A549 (cell line): ENCODE results near the gene ZNF423. TPM values are rescaled to one million over a fixed set of nuclear protein-coding genes. Genes with fewer than 3 reads are reported as not detected.

ENCODE experiments used
- ATAC-seq, 2 experiments: fragments of 200-7000 bp in 1 of 2; fragments of >200 bp in 1 of 2; cut with Nextera tagmentation in 1 of 2; cut with Tn5 transposase in 1 of 2; 3 replicates each; pipeline versions ENCODE4 v1.8.0 to v1.9.1; 2018 to 2020; ENCODE audit warnings: mild to moderate bottlenecking in 1 of 2, moderate library complexity in 1 of 2
- CTCF ChIA-PET: fragments of 300-600 bp; sonication (Branson Sonifier 250); formaldehyde crosslinking; extraction: SDS; loops from one replicate; lab custom pipeline; 2021; ENCODE audit warnings: antibody characterized with exemption, inconsistent platforms; lab: Yijun Ruan, JAX
- POLR2A ChIA-PET: fragments of 350-600 bp; formaldehyde crosslinking; extraction: SDS; loops from one replicate; lab custom pipeline; 2021; ENCODE audit warnings: antibody characterized with exemption, inconsistent platforms; lab: Yijun Ruan, JAX
- DNase-seq, 2 experiments: peaks; one replicate each; pipeline versions ENCODE4 v3.0.0 to v3.0.0-alpha.2; 2011 to 2016; ENCODE audit warnings: low read depth in 1 of 2, low spot score in 1 of 2
- FAIRE-seq: peaks from 2 replicates; lab custom pipeline; 2011; peaks lifted over from hg19 to GRCh38; lab: Jason Lieb, UNC
- H3K27ac ChIP-seq, 2 experiments: fragments of >200 bp; sonication (Bioruptor Twin); formaldehyde crosslinking; 3 replicates each; pipeline ENCODE4 v1.5.1; 2016 to 2017
- H3K4me1 ChIP-seq: fragments of >200 bp; sonication (Bioruptor Twin); formaldehyde crosslinking; 3 replicates; pipeline ENCODE4 v1.6.1; 2016
- H3K4me2 ChIP-seq: fragments of >200 bp; sonication (Bioruptor Twin); formaldehyde crosslinking; 3 replicates; pipeline ENCODE4 v1.6.1; 2016
- H3K4me3 ChIP-seq: fragments of >200 bp; sonication (Bioruptor Twin); formaldehyde crosslinking; 3 replicates; pipeline ENCODE4 v1.5.1; 2016
- H3K9me3 ChIP-seq: fragments of >200 bp; sonication (Bioruptor Twin); formaldehyde crosslinking; 3 replicates; pipeline ENCODE4 v1.6.1; 2016
- CHD4 ChIP-seq: fragments of 200-600 bp; sonication (generic); IDR thresholded peaks from 2 replicates; pipeline ENCODE4 v1.6.1; 2016; ENCODE audit warnings: antibody characterized with exemption, mild to moderate bottlenecking, borderline replicate concordance
- EP300 ChIP-seq, 2 experiments: fragments of >200 bp; sonication (Bioruptor Twin); formaldehyde crosslinking; IDR thresholded peaks; 2 replicates in 1 of 2; 3 replicates in 1 of 2; pipeline ENCODE4 v1.6.1; 2016 to 2017
- HES2 ChIP-seq: fragments of >200 bp; sonication (Bioruptor Twin); formaldehyde crosslinking; IDR thresholded peaks from 2 replicates; pipeline ENCODE4 v1.6.1; 2016
- HOXB5 ChIP-seq: fragments of 250-450 bp; sonication (Bioruptor Pico); IDR thresholded peaks from 2 replicates; pipeline ENCODE4 v1.5.0; 2020; ENCODE audit warnings: mild to moderate bottlenecking, moderate library complexity
- MAFK ChIP-seq: fragments of 450-650 bp; IDR thresholded peaks from 2 replicates; pipeline ENCODE4 v1.6.1; 2014; ENCODE audit not compliant: partially characterized antibody
- MAZ ChIP-seq: fragments of 150-350 bp; IDR thresholded peaks from 2 replicates; pipeline ENCODE4 v1.6.1; 2014; ENCODE audit warnings: antibody characterized with exemption, low read depth, low read length, borderline replicate concordance
- MYC ChIP-seq: IDR thresholded peaks from 2 replicates; pipeline ENCODE4 v1.6.1; 2012; ENCODE audit warnings: mild to moderate bottlenecking, inconsistent platforms, low read length, improper control_type of control experiment, borderline replicate concordance
- NFE2L2 ChIP-seq: fragments of 150-350 bp; conservative IDR thresholded peaks from 2 replicates; pipeline ENCODE4 v1.6.1; 2014; ENCODE audit warnings: low read length
- NR3C1 ChIP-seq: fragments of >200 bp; sonication (Bioruptor Twin); formaldehyde crosslinking; IDR thresholded peaks from 3 replicates; pipeline ENCODE4 v1.6.1; 2017
- POLR2AphosphoS2 ChIP-seq: conservative IDR thresholded peaks from 2 replicates; pipeline ENCODE4 v1.6.1; 2012; ENCODE audit warnings: low read length, improper control_type of control experiment, inconsistent platforms
- RAD21 ChIP-seq, 2 experiments: fragments of >200 bp in 1 of 2; sonication (Bioruptor Twin) in 1 of 2; formaldehyde crosslinking in 1 of 2; IDR thresholded peaks in 1 of 2; conservative IDR thresholded peaks in 1 of 2; 2 replicates in 1 of 2; 3 replicates in 1 of 2; pipeline ENCODE4 v1.6.1; 2012 to 2018; ENCODE audit warnings: inconsistent platforms in 1 of 2
- RCOR1 ChIP-seq: fragments of 150-350 bp; IDR thresholded peaks from 2 replicates; pipeline ENCODE4 v1.6.1; 2014; ENCODE audit warnings: antibody characterized with exemption, low read length, low read depth
- RFX5 ChIP-seq: fragments of 450-650 bp; IDR thresholded peaks from 2 replicates; pipeline ENCODE4 v1.7.1; 2014; ENCODE audit warnings: antibody characterized with exemption, mild to moderate bottlenecking, moderate library complexity
- ZFP36 ChIP-seq: fragments of 450-650 bp; IDR thresholded peaks from 2 replicates; pipeline ENCODE4 v1.6.1; 2014; ENCODE audit warnings: borderline replicate concordance; ENCODE audit not compliant: partially characterized antibody
- WGBS: methylation state at CpG from one replicate; pipeline ENCODE4 v1.1.6; 2017; ENCODE audit errors: missing lambda C conversion rate; 5-methylcytosine and 5-hydroxymethylcytosine counted together
- polyA plus RNA-seq, 4 experiments: library from polyadenylated mRNA; depleted of rRNA in 3 of 4; stranded (reverse); fragments of >200 nt; fragmentation: RNase III in 1 of 4; extraction: RNeasy Plus Mini Kit Qiagen cat#74134 plus additional on column Dnase treatment in 1 of 4; gene quantifications; 2 replicates in 3 of 4; 3 replicates in 1 of 4; pipeline ENCODE4 v1.2.3, GENCODE V29; 2011 to 2017
- TF ChIP-seq, protein P1 (sequence below): fragments of 200-600 bp; sonication (generic); IDR thresholded peaks from 2 replicates; pipeline ENCODE4 v1.6.1; 2016; ENCODE audit warnings: antibody characterized with exemption, mild to moderate bottlenecking, moderate library complexity
- TF ChIP-seq, protein P2 (sequence below): fragments of >200 bp; sonication (Bioruptor Twin); formaldehyde crosslinking; IDR thresholded peaks from 3 replicates; pipeline ENCODE4 v1.5.1; 2016
- TF ChIP-seq, protein P3 (sequence below): fragments of 450-650 bp; IDR thresholded peaks from 2 replicates; pipeline ENCODE4 v1.6.1; 2014; ENCODE audit warnings: antibody characterized with exemption

ZNF423 gene
- polyA plus RNA-seq, 2 of the 4 experiments (the other 2 are of a cell fraction) = 0.04 to 0.10 TPM

GRCh38 chr16:49775581-49775980 lies 80.3 kb downstream of the ZNF423 start (continued):
- TF ChIP-seq, protein P1, sequence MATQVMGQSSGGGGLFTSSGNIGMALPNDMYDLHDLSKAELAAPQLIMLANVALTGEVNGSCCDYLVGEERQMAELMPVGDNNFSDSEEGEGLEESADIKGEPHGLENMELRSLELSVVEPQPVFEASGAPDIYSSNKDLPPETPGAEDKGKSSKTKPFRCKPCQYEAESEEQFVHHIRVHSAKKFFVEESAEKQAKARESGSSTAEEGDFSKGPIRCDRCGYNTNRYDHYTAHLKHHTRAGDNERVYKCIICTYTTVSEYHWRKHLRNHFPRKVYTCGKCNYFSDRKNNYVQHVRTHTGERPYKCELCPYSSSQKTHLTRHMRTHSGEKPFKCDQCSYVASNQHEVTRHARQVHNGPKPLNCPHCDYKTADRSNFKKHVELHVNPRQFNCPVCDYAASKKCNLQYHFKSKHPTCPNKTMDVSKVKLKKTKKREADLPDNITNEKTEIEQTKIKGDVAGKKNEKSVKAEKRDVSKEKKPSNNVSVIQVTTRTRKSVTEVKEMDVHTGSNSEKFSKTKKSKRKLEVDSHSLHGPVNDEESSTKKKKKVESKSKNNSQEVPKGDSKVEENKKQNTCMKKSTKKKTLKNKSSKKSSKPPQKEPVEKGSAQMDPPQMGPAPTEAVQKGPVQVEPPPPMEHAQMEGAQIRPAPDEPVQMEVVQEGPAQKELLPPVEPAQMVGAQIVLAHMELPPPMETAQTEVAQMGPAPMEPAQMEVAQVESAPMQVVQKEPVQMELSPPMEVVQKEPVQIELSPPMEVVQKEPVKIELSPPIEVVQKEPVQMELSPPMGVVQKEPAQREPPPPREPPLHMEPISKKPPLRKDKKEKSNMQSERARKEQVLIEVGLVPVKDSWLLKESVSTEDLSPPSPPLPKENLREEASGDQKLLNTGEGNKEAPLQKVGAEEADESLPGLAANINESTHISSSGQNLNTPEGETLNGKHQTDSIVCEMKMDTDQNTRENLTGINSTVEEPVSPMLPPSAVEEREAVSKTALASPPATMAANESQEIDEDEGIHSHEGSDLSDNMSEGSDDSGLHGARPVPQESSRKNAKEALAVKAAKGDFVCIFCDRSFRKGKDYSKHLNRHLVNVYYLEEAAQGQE = no peak
- no peak for TF ChIP-seq NR3C1

DNA sequence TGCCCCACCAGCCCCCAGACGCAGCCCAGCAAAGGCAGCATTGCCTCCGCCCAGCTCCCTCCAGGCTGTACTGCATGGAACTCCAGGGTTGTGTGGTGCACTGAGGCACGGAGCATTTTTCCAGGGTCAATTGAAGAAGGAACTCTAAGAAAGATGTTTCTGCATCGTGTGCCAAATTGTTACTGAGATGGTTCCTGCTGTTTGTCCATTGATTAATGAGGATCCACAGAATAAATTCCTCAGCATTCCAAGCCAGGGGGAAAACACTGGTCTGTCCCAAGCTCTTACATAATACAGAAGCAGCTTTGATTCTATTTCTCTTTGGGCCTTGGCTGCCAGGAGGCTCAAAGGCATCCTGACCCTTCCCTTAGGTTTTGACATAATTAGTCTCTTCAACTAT lies 80.9 kb downstream of the ZNF423 start:
- FAIRE-seq (no peak), ATAC-seq (no peak), DNase-seq (no peak)
- no peak overlapping the region for H3K4me2 ChIP-seq
- no peak overlapping the region for H3K4me3 ChIP-seq
- 30% methylated on average over 4 of the region's 4 CpGs for WGBS
- H3K27ac ChIP-seq = no peak overlapping the region
- TF ChIP-seq EP300 (IDR thresholded peaks at IDR 0.05) = no peak
- no peak for TF ChIP-seq MYC
- TF ChIP-seq NFE2L2 = no peak
- TF ChIP-seq, protein P2, sequence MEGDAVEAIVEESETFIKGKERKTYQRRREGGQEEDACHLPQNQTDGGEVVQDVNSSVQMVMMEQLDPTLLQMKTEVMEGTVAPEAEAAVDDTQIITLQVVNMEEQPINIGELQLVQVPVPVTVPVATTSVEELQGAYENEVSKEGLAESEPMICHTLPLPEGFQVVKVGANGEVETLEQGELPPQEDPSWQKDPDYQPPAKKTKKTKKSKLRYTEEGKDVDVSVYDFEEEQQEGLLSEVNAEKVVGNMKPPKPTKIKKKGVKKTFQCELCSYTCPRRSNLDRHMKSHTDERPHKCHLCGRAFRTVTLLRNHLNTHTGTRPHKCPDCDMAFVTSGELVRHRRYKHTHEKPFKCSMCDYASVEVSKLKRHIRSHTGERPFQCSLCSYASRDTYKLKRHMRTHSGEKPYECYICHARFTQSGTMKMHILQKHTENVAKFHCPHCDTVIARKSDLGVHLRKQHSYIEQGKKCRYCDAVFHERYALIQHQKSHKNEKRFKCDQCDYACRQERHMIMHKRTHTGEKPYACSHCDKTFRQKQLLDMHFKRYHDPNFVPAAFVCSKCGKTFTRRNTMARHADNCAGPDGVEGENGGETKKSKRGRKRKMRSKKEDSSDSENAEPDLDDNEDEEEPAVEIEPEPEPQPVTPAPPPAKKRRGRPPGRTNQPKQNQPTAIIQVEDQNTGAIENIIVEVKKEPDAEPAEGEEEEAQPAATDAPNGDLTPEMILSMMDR = no peak
- no peak for TF ChIP-seq MAZ
- TF ChIP-seq, protein P3, sequence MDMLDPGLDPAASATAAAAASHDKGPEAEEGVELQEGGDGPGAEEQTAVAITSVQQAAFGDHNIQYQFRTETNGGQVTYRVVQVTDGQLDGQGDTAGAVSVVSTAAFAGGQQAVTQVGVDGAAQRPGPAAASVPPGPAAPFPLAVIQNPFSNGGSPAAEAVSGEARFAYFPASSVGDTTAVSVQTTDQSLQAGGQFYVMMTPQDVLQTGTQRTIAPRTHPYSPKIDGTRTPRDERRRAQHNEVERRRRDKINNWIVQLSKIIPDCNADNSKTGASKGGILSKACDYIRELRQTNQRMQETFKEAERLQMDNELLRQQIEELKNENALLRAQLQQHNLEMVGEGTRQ = no peak
- no peak for TF ChIP-seq CHD4
- TF ChIP-seq MAFK = no peak
- POLR2A ChIA-PET = no interaction called here
- no peaks in the 10 kb centered on the region for H3K9me3 ChIP-seq
- H3K4me1 ChIP-seq = no peaks in the 10 kb centered on the region
- CTCF ChIA-PET = no interaction called here

DNA sequence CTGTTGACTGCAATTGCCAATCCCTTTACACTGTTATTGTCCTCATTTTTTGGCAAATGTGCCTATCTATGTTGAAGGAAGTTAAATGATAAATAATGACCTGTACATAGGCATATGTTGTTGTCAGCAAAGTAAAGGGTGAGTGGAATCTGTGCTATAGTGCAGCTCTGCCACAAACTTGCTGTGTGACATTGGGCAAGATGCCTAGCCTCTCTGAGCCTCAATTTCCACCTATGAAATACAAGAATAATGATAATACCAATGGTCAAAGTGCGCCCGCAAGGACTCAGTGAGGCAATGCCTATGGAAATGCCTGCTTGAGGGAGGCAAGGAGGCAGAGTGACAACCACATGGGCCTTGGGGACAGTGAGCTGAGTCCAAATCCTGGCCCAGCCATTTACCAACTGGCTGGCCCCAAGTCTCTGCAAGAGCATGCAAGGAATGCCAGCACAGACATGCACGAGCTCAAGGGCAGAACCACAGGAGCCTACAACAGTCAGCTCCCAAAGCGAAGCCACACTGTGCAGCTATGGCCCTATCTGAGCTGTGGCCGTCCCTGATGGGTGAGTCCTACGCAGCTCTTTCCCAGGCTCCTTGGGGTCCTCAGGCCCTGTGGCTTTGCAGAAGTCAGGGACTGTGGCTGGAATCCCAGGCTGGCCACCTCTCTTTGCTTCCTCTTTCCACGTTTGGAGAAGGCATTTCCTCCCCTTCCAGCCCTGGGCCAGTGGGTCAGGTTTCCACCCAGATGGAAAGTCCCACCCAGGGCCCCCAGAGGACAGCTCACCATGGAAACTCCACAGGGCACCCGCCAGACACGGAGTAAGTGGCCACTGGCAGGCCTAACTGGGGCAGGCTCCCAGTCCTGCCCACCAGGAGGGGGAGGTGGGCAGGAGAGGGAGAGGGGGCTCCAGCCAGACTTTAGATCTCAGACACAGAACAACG lies 82.1 kb downstream of the ZNF423 start:
- whole genome bisulfite sequencing = 42% methylated on average over 10 of the region's 10 CpGs
- ATAC-seq = no peak
- TF ChIP-seq HOXB5 (CRISPR knock-in tag) (no peak), ZFP36 (peak; percentile 22)
- POLR2A ChIA-PET = no interaction called here
- H3K4me2 ChIP-seq = no peak overlapping the region
- no peak overlapping the region for H3K27ac ChIP-seq
- H3K9me3 ChIP-seq = no peaks in the 10 kb centered on the region
- CTCF ChIA-PET = interaction anchor here (0.6 kb wide), 1 partner anchor 40 kb away, joined by 5 read pairs; no protein-coding TSS in a partner anchor
- no peak overlapping the region for H3K4me3 ChIP-seq
- DNase-seq = no peak
- no peak for FAIRE-seq
- H3K4me1 ChIP-seq = no peaks in the 10 kb centered on the region

- no peak overlapping the region for H3K4me2 ChIP-seq
- ATAC-seq (no peak), DNase-seq (no peak), FAIRE-seq (no peak)
- H3K9me3 ChIP-seq = no peaks in the 10 kb centered on the region
- no peak overlapping the region for H3K27ac ChIP-seq
- POLR2A ChIA-PET = no interaction called here
- TF ChIP-seq RFX5 = no peak
- TF ChIP-seq POLR2AphosphoS2 = no peak
- no peak for TF ChIP-seq HES2
- no peak for TF ChIP-seq RAD21 (conservative IDR thresholded peaks at IDR 0.05 in 1 of 2, IDR thresholded peaks at IDR 0.05 in 1 of 2)
- no peak for TF ChIP-seq HOXB5 (CRISPR knock-in tag)
- TF ChIP-seq RCOR1 = no peak
- CTCF ChIA-PET = no interaction called here
- no peaks in the 10 kb centered on the region for H3K4me1 ChIP-seq
- no peak overlapping the region for H3K4me3 ChIP-seq
- 78% methylated on average over 12 of the region's 23 CpGs for WGBS
Measured at GRCh38 chr16:49767998-49768397, 87.9 kb downstream of the ZNF423 start.
